ENCODE data around the gene HNMT.

DNA sequence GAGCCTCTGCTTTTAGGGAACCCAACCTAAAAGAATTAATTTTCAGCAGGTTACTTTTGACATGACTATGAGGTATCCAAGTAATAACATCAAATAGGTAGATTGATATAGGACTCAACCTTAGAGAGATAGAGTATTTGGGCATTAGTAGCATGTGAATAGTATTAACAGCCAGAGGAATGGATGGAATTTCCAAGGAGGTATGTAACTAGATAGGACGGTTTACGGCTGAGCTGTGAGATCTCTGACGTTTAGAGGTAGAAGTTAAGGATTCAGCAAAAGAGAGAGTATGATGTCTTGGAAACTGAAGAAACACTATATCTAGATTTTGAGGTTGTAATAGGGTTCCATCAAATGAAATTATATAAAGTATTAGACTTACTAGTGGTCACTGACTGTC lies 70.3 kb downstream of the HNMT start:
- TF ChIP-seq, protein P1, sequence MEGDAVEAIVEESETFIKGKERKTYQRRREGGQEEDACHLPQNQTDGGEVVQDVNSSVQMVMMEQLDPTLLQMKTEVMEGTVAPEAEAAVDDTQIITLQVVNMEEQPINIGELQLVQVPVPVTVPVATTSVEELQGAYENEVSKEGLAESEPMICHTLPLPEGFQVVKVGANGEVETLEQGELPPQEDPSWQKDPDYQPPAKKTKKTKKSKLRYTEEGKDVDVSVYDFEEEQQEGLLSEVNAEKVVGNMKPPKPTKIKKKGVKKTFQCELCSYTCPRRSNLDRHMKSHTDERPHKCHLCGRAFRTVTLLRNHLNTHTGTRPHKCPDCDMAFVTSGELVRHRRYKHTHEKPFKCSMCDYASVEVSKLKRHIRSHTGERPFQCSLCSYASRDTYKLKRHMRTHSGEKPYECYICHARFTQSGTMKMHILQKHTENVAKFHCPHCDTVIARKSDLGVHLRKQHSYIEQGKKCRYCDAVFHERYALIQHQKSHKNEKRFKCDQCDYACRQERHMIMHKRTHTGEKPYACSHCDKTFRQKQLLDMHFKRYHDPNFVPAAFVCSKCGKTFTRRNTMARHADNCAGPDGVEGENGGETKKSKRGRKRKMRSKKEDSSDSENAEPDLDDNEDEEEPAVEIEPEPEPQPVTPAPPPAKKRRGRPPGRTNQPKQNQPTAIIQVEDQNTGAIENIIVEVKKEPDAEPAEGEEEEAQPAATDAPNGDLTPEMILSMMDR (IDR thresholded peaks at IDR 0.05; ENCODE audit: insufficient read depth, low read length, poor library complexity, severe bottlenecking) = no peak
- TF ChIP-seq EZH2phosphoT487 (conservative IDR thresholded peaks at IDR 0.05; ENCODE audit: low read length) = no peak
